A549 (cell line): Measurements from ENCODE around the gene LIN7B.

Experiments used
- CHD2 ChIP-seq: fragments of 150-350 bp; IDR thresholded peaks from 2 replicates; pipeline ENCODE4 v1.6.1; 2014; ENCODE audit warnings: low read length; ENCODE audit not compliant: partially characterized antibody
- CHD4 ChIP-seq: fragments of 200-600 bp; sonication (generic); IDR thresholded peaks from 2 replicates; pipeline ENCODE4 v1.6.1; 2016; ENCODE audit warnings: antibody characterized with exemption, mild to moderate bottlenecking, borderline replicate concordance
- CTCF ChIP-seq: fragments of >200 bp; sonication (Bioruptor Twin); formaldehyde crosslinking; IDR thresholded peaks from 3 replicates; pipeline ENCODE4 v1.5.1; 2016
- E2F6 ChIP-seq: IDR thresholded peaks from 2 replicates; pipeline ENCODE4 v1.6.1; 2012; ENCODE audit warnings: low read depth, borderline replicate concordance
- EP300 ChIP-seq, 2 experiments: fragments of >200 bp; sonication (Bioruptor Twin); formaldehyde crosslinking; IDR thresholded peaks; 2 replicates in 1 of 2; 3 replicates in 1 of 2; pipeline ENCODE4 v1.6.1; 2016 to 2017
- HDAC2 ChIP-seq: fragments of 200-600 bp; sonication (generic); IDR thresholded peaks from 2 replicates; pipeline ENCODE4 v1.6.1; 2016
- JUN ChIP-seq, 2 experiments: fragments of >200 bp; sonication (Bioruptor Twin); formaldehyde crosslinking; IDR thresholded peaks; 2 replicates in 1 of 2; 3 replicates in 1 of 2; pipeline ENCODE4 v1.6.1; 2016 to 2017
- KDM5A ChIP-seq: fragments of 200-600 bp; sonication (generic); IDR thresholded peaks from 2 replicates; pipeline ENCODE4 v1.6.1; 2016; ENCODE audit warnings: antibody characterized with exemption, mild to moderate bottlenecking
- MAX ChIP-seq: IDR thresholded peaks from 2 replicates; pipeline ENCODE4 v1.6.1; 2012
- NR3C1 ChIP-seq: fragments of >200 bp; sonication (Bioruptor Twin); formaldehyde crosslinking; IDR thresholded peaks from 3 replicates; pipeline ENCODE4 v1.6.1; 2017
- PHF8 ChIP-seq: fragments of 200-600 bp; sonication (generic); IDR thresholded peaks from 2 replicates; pipeline ENCODE4 v1.6.1; 2016; ENCODE audit warnings: low read depth, mild to moderate bottlenecking, antibody characterized with exemption, moderate library complexity, borderline replicate concordance
- POLR2A ChIP-seq: IDR thresholded peaks from 2 replicates; pipeline ENCODE4 v1.6.1; 2012; ENCODE audit warnings: mild to moderate bottlenecking, low read length
- SMC3 ChIP-seq: fragments of >200 bp; sonication (Bioruptor Twin); formaldehyde crosslinking; IDR thresholded peaks from 3 replicates; pipeline ENCODE4 v1.6.1; 2018; ENCODE audit warnings: inconsistent platforms
- USF2 ChIP-seq: fragments of 450-650 bp; IDR thresholded peaks from 2 replicates; pipeline ENCODE4 v1.6.1; 2014; ENCODE audit warnings: antibody characterized with exemption

GRCh38 chr19:49136771-49137171 is 22.6 kb downstream of the LIN7B start:
- no peak for TF ChIP-seq NR3C1
- TF ChIP-seq CTCF = no peak
- TF ChIP-seq CHD2 = no peak
- TF ChIP-seq USF2 = no peak
- no peak for TF ChIP-seq POLR2A
- TF ChIP-seq SMC3 = no peak
- TF ChIP-seq PHF8 = no peak
- no peak for TF ChIP-seq E2F6
- no peak for TF ChIP-seq EP300 (IDR thresholded peaks at IDR 0.05)
- TF ChIP-seq HDAC2 = no peak
- TF ChIP-seq CHD4 = no peak
- TF ChIP-seq KDM5A = no peak
- no peak for TF ChIP-seq JUN (IDR thresholded peaks at IDR 0.05)
- TF ChIP-seq MAX = no peak
